Colon (tissue), 2 donors: ENCODE results near the gene TUBB8.
"Not testable (repeated sequence)": the region's sequence is repeated elsewhere in the genome, so short reads cannot be mapped to it uniquely, and the experiment has no call there.

Source experiments
- FAIRE-seq: peaks from 2 replicates; lab custom pipeline; 2012; peaks lifted over from hg19 to GRCh38; lab: Jason Lieb, UNC
- donor health status: control.
- donor health status: control.

TUBB8 gene

DNA sequence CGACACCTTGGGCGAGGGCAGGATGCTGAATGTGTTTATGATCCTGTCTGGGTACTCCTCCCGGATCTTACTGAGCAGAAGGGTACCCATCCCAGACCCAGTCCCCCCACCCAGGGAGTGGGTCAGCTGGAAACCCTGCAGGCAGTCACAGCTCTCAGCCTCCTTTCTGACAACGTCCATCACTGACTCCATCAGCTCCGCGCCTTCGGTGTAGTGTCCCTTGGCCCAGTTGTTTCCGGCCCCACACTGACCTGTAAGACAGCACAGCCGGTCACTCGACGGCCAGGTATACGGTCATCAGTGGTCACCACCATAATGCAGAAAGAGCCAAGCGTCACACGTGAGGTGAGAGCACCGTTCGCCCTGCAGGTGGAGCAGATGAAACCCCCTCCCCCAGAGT is 1.2 kb downstream of the TUBB8 start:
- not testable (repeated sequence) for FAIRE-seq

GRCh38 chr10:13315-13635 is 35.8 kb downstream of the TUBB8 start:
- FAIRE-seq = not testable (repeated sequence)

- FAIRE-seq = not testable (repeated sequence)
These were observed 36.4 kb downstream of the TUBB8 start for GRCh38 chr10:12444-13314.

DNA sequence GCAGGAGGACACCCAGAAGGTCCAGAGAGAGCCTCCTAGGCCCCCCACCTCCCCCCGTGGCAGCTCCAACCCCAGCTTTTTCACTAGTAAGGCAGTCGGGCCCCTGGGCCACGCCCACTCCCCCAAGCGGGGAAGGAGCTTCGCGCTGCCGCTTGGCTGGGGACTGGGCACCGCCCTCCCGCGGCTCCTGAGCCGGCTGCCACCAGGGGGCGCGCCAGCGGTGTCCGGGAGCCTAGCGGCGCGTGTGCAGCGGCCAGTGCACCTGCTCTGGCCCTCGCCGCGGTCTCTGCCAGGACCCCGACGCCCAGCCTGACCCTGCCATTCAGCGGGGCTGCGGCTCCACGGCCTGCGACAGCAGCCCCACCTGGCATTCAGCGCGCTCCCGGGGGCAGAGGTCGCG is 37.8 kb downstream of the TUBB8 start:
- FAIRE-seq = not testable (repeated sequence)

- FAIRE-seq = not testable (repeated sequence)
These were observed 38.7 kb downstream of the TUBB8 start for GRCh38 chr10:10261-10971.
